K562 (cell line): ENCODE results near the gene C1orf21. TPM values are rescaled to one million over a fixed set of nuclear protein-coding genes. Genes with fewer than 3 reads are reported as not detected.

Source experiments
- ATAC-seq: fragments of 200-7000 bp; cut with Tn5 transposase; 3 replicates; pipeline ENCODE4 v1.9.1; 2020; ENCODE audit warnings: moderate library complexity
- BruUV-seq: library from RNA; stranded (reverse); fragments of 400-500 nt; replicated peaks from 2 replicates; lab custom pipeline; 2021; lab: Mats Ljungman, UMichigan
- CTCF ChIA-PET: fragments of 300-600 bp; formaldehyde crosslinking; extraction: SDS; loops from one replicate; lab custom pipeline; 2021; ENCODE audit warnings: low intra/inter-chr PET ratio; lab: Yijun Ruan, JAX
- POLR2A ChIA-PET: fragments of 300-600, 350-650 bp; sonication (Branson Sonifier 250); formaldehyde crosslinking; extraction: SDS; loops from one replicate; lab custom pipeline; 2021; ENCODE audit warnings: antibody characterized with exemption, inconsistent platforms; lab: Yijun Ruan, JAX
- DNase-seq, 4 experiments: peaks; one replicate each; pipeline versions ENCODE4 v3.0.0 to v3.0.0-alpha.2; 2011 to 2018; ENCODE audit warnings: low spot score in 3 of 4, mixed read lengths in 3 of 4; ENCODE audit errors: extremely low read depth in 1 of 4
- FAIRE-seq: peaks from 2 replicates; lab custom pipeline; 2011; peaks lifted over from hg19 to GRCh38; lab: Jason Lieb, UNC
- H2AFZ ChIP-seq: 2 replicates; pipeline ENCODE4 v1.6.0; 2011; ENCODE audit warnings: low read depth, low read length, control low read depth, inconsistent platforms
- H3K27ac ChIP-seq: fragments of 200-600 bp; 3 replicates; pipeline ENCODE4 v1.8.0; 2011; ENCODE audit warnings: low read depth, mild to moderate bottlenecking, control low read depth, inconsistent platforms, low read length, moderate library complexity, mixed read lengths; ENCODE audit errors: extremely low read depth
- H3K27me3 ChIP-seq, 2 experiments: fragments of 300-600 bp in 1 of 2; 2 replicates in 1 of 2; 3 replicates in 1 of 2; pipeline versions ENCODE4 v1.6.0 to v1.8.0; 2011; ENCODE audit warnings: inconsistent platforms in 2 of 2, low read length in 2 of 2, mild to moderate bottlenecking in 1 of 2, mixed read lengths in 1 of 2, moderate library complexity in 1 of 2; ENCODE audit not compliant: control insufficient read depth in 2 of 2, insufficient read depth in 2 of 2
- H3K36me3 ChIP-seq: fragments of 300-600 bp; 3 replicates; pipeline ENCODE4 v1.8.0; 2011; ENCODE audit warnings: mild to moderate bottlenecking, low read length, inconsistent platforms; ENCODE audit not compliant: control insufficient read depth, insufficient read depth
- H3K4me1 ChIP-seq, 2 experiments: fragments of 200-600 bp in 1 of 2; replicated peaks in 1 of 2; 2 replicates in 1 of 2; 3 replicates in 1 of 2; pipeline versions ENCODE4 v1.5.1 to v1.8.0; 2011; ENCODE audit warnings: inconsistent platforms in 2 of 2, low read length in 2 of 2, mild to moderate bottlenecking in 1 of 2, mixed read lengths in 1 of 2, moderate library complexity in 1 of 2; ENCODE audit not compliant: control insufficient read depth in 2 of 2, insufficient read depth in 2 of 2
- H3K4me2 ChIP-seq: 2 replicates; pipeline ENCODE4 v1.6.1; 2011; ENCODE audit warnings: low read length, control low read depth, inconsistent platforms, mixed read lengths; ENCODE audit not compliant: insufficient read depth
- H3K4me3 ChIP-seq: fragments of 200-600 bp; sonication (generic), shearing (Covaris generic); 2 replicates; pipeline ENCODE4 v1.5.1; 2016; ENCODE audit warnings: control low read depth, inconsistent platforms
- H3K79me2 ChIP-seq: fragments of 200-600 bp; 3 replicates; pipeline ENCODE4 v1.8.0; 2011; ENCODE audit warnings: low read length, inconsistent platforms; ENCODE audit not compliant: control insufficient read depth, insufficient read depth
- H3K9ac ChIP-seq, 2 experiments: 2 replicates each; pipeline versions ENCODE4 v1.6.0 to v1.6.1; 2011; ENCODE audit warnings: low read depth in 2 of 2, low read length in 2 of 2, control low read depth in 1 of 2, inconsistent platforms in 1 of 2, mild to moderate bottlenecking in 1 of 2, mixed read lengths in 1 of 2; ENCODE audit not compliant: insufficient read depth in 1 of 2
- H3K9me1 ChIP-seq: one replicate; pipeline ENCODE4 v1.6.0; 2011; ENCODE audit warnings: inconsistent platforms, mild to moderate bottlenecking, low read length, moderate library complexity; ENCODE audit not compliant: control insufficient read depth, insufficient read depth
- H3K9me3 ChIP-seq: replicated peaks from 2 replicates; pipeline ENCODE4 v1.5.1; 2011; ENCODE audit warnings: low read depth, low read length, inconsistent platforms; ENCODE audit not compliant: control insufficient read depth, insufficient read depth
- H4K20me1 ChIP-seq: replicated peaks from 2 replicates; pipeline ENCODE4 v1.6.1; 2011; ENCODE audit warnings: low read length, inconsistent platforms, mixed read lengths; ENCODE audit not compliant: control insufficient read depth, insufficient read depth
- CHCHD3 ChIP-seq: fragments of 250-450 bp; sonication (Bioruptor Pico); IDR thresholded peaks from 2 replicates; pipeline ENCODE4 v2.1.2; 2022; ENCODE audit warnings: mild to moderate bottlenecking
- MAFK ChIP-seq: IDR thresholded peaks from 2 replicates; pipeline ENCODE4 v1.6.1; 2011; ENCODE audit warnings: low read length, improper control_type of control experiment
- MTA1 ChIP-seq: fragments of 450-650 bp; IDR thresholded peaks from 2 replicates; pipeline ENCODE4 v1.6.1; 2017; ENCODE audit warnings: borderline replicate concordance
- PHB2 ChIP-seq: fragments of 450-650 bp; IDR thresholded peaks from 2 replicates; pipeline ENCODE4 v1.6.1; 2017; ENCODE audit warnings: low read depth
- RCOR1 ChIP-seq, 2 experiments: IDR thresholded peaks; 2 replicates each; pipeline ENCODE4 v1.6.1; 2012; ENCODE audit warnings: low read depth in 2 of 2, low read length in 2 of 2, borderline replicate concordance in 1 of 2, improper control_type of control experiment in 1 of 2
- SIN3A ChIP-seq, 2 experiments: fragments of 150-350 bp in 1 of 2; IDR thresholded peaks; 2 replicates each; pipeline ENCODE4 v1.6.1; 2011 to 2016; ENCODE audit warnings: borderline replicate concordance in 2 of 2, low read depth in 2 of 2, low read length in 2 of 2, mild to moderate bottlenecking in 2 of 2, moderate library complexity in 2 of 2; ENCODE audit not compliant: control insufficient read depth in 1 of 2
- SIN3B ChIP-seq: fragments of 450-650 bp; IDR thresholded peaks from 2 replicates; pipeline ENCODE4 v1.6.1; 2017; ENCODE audit warnings: low read depth, mild to moderate bottlenecking, moderate library complexity
- SRSF7 ChIP-seq: fragments of 200-400 bp; formaldehyde crosslinking; optimal IDR thresholded peaks from 2 replicates; pipeline ENCODE3; 2017; ENCODE audit warnings: mild to moderate bottlenecking, low read depth, low read length
- XRCC4 ChIP-seq: IDR thresholded peaks from one replicate; pipeline ENCODE4 v1.6.1; 2011; ENCODE audit not compliant: insufficient read depth, insufficient read length; ENCODE audit errors: extremely low read depth
- ZNF175 ChIP-seq: fragments of 200-800 bp; sonication (Bioruptor generic); IDR thresholded peaks from 2 replicates; pipeline ENCODE4 v1.6.1; 2016; ENCODE audit warnings: low read depth, mild to moderate bottlenecking, missing genetic modification characterization, missing compliant biosample characterization
- ZNF398 ChIP-seq: fragments of 250-450 bp; sonication (Bioruptor Pico); IDR thresholded peaks from 2 replicates; pipeline ENCODE4 v1.8.0; 2021; ENCODE audit warnings: moderate library complexity, mild to moderate bottlenecking, inconsistent platforms
- ZNF77 ChIP-seq: fragments of 250-450 bp; sonication (Bioruptor Pico); IDR thresholded peaks from 2 replicates; pipeline ENCODE4 v1.5.0; 2020
- WGBS: fragments of 100-300 bp; shearing (Covaris generic); methylation state at CpG from one replicate; pipeline ENCODE4 v1.1.6; 2016; ENCODE audit warnings: low coverage, mixed read lengths; ENCODE audit not compliant: insufficient coverage; ENCODE audit errors: missing lambda C conversion rate; 5-methylcytosine and 5-hydroxymethylcytosine counted together
- in situ Hi-C: fragments of 300-500 bp; cut with MboI; formaldehyde crosslinking; loops from 4 replicates; pipeline ENCODE4 v1.15.0; 2018; ENCODE audit warnings: inconsistent platforms, mixed read lengths
- intact Hi-C: fragments of 100-400 bp; cut with micrococcal nuclease; formaldehyde crosslinking; loops from 2 replicates; pipeline ENCODE4 v1.14.2; 2022
- polyA plus RNA-seq, 8 experiments: library from polyadenylated mRNA; depleted of rRNA in 4 of 8; stranded (reverse) in 5 of 8; unstranded in 3 of 8; fragments of >200 nt; fragmentation: Nextera tagmentation in 2 of 8; fragmentation: Illumina TruSeq in 1 of 8; extraction: Ambion mirVana in 2 of 8; extraction: Trizol in 1 of 8; gene quantifications; 2 replicates each; pipeline versions ENCODE4 v1.2.1 to v1.2.3, GENCODE V29; 2011 to 2014; ENCODE audit warnings: inconsistent platforms in 1 of 8, missing spikeins in 1 of 8
- total RNA-seq, 7 experiments: library from RNA; depleted of rRNA in 6 of 7; stranded (reverse); fragments of >200 nt in 6 of 7; fragmentation: Illumina TruSeq in 2 of 7; extraction: Trizol in 2 of 7; gene quantifications; 2 replicates each; pipeline versions ENCODE4 v1.2.1 to v1.2.3, GENCODE V29; 2011 to 2021; ENCODE audit warnings: low replicate concordance in 1 of 7
- TF ChIP-seq, protein P1 (sequence below): fragments of 450-650 bp; IDR thresholded peaks from 2 replicates; pipeline ENCODE4 v1.6.1; 2016

The C1orf21 gene
- total and polyA plus RNA-seq, 9 of the 15 experiments (the other 6 are each of a cell fraction or from before 2014, with no cell fraction given) = under 0.01 to 0.31 (median 0.07) TPM

GRCh38 chr1:184524248-184524647 lies 137.4 kb downstream of the C1orf21 start:
- FAIRE-seq = no peak
- no peak for DNase-seq
- intact Hi-C loops = no loop called here
- TF ChIP-seq MTA1 = no peak
- TF ChIP-seq MAFK = no peak
- no peak for TF ChIP-seq CHCHD3 (CRISPR knock-in tag)
- TF ChIP-seq SRSF7 = no peak
- no peak for TF ChIP-seq SIN3A (IDR thresholded peaks at IDR 0.05; ENCODE audit: borderline replicate concordance in 2 of 2, control insufficient read depth in 1 of 2, low read depth in 2 of 2, low read length in 2 of 2)
- H4K20me1 ChIP-seq = no peaks in the 10 kb centered on the region
- no peaks in the 10 kb centered on the region for H3K9me1 ChIP-seq
- no peak overlapping the region for H3K4me2 ChIP-seq
- ATAC-seq = no peak
- ChIA-PET POLR2A (no interaction called here), CTCF (no interaction called here)
- no peaks in the 10 kb centered on the region for H3K79me2 ChIP-seq
- no peaks in the 10 kb centered on the region for H3K9me3 ChIP-seq
- 24% methylated on average over 1 of the region's 1 CpG for WGBS
- H2AFZ ChIP-seq = no peak overlapping the region
- no TSS peak for BruUV-seq
- no peak overlapping the region for H3K27ac ChIP-seq
- no peak overlapping the region for H3K4me3 ChIP-seq
- in situ Hi-C loops = no loop called here
- H3K4me1 ChIP-seq = no peaks in the 10 kb centered on the region
- H3K9ac ChIP-seq = no peak overlapping the region
- no peaks in the 10 kb centered on the region for H3K36me3 ChIP-seq
- peaks cover 0 to 3% of the 10 kb centered on the region in 2 experiments; a peak in 3 of 5 replicates for H3K27me3 ChIP-seq

GRCh38 chr1:184527402-184527801 lies 140.6 kb downstream of the C1orf21 start:
- no peak for DNase-seq
- ATAC-seq = no peak
- no peaks in the 10 kb centered on the region for H3K9me1 ChIP-seq
- in situ Hi-C loops (no loop called here), intact Hi-C loops (no loop called here)
- no peaks in the 10 kb centered on the region for H3K36me3 ChIP-seq
- H3K79me2 ChIP-seq = no peaks in the 10 kb centered on the region
- no peak overlapping the region for H3K27ac ChIP-seq
- no peak overlapping the region for H3K9ac ChIP-seq
- H3K4me3 ChIP-seq = no peak overlapping the region
- FAIRE-seq = no peak
- H3K9me3 ChIP-seq = no peaks in the 10 kb centered on the region
- H3K4me2 ChIP-seq = no peak overlapping the region
- 0% methylated on average over 4 of the region's 4 CpGs for WGBS
- H2AFZ ChIP-seq = no peak overlapping the region
- TF ChIP-seq PHB2 = no peak
- TF ChIP-seq ZNF175 (CRISPR knock-in tag) = no peak
- TF ChIP-seq SIN3B = no peak
- no peak for TF ChIP-seq XRCC4
- TF ChIP-seq RCOR1 (IDR thresholded peaks at IDR 0.05; ENCODE audit: borderline replicate concordance in 1 of 2, low read depth in 2 of 2, low read length in 2 of 2) = no peak
- TF ChIP-seq, protein P1, sequence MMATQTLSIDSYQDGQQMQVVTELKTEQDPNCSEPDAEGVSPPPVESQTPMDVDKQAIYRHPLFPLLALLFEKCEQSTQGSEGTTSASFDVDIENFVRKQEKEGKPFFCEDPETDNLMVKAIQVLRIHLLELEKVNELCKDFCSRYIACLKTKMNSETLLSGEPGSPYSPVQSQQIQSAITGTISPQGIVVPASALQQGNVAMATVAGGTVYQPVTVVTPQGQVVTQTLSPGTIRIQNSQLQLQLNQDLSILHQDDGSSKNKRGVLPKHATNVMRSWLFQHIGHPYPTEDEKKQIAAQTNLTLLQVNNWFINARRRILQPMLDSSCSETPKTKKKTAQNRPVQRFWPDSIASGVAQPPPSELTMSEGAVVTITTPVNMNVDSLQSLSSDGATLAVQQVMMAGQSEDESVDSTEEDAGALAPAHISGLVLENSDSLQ = no peak
- no peak for TF ChIP-seq ZNF398 (CRISPR knock-in tag)
- no peak for TF ChIP-seq ZNF77 (CRISPR knock-in tag)
- no TSS peak for BruUV-seq
- H4K20me1 ChIP-seq = no peaks in the 10 kb centered on the region
- POLR2A ChIA-PET = interaction anchor here (1.2 kb wide), 1 partner anchor 11 kb away, joined by 4 read pairs; no protein-coding TSS in a partner anchor
- peaks cover 0 to 3% of the 10 kb centered on the region in 2 experiments; a peak in 3 of 5 replicates for H3K27me3 ChIP-seq
- no peaks in the 10 kb centered on the region for H3K4me1 ChIP-seq
- CTCF ChIA-PET = no interaction called here
